Sciatic nerve (tissue), 2 donors: Measurements from ENCODE around the gene CFAP57. TPM values are rescaled to one million over a fixed set of nuclear protein-coding genes. Genes with fewer than 3 reads are reported as not detected.
A peak's percentile ranks its signal among the peaks of the same experiment; 100 is the strongest.
"Not testable (repeated sequence)": the region's sequence is repeated elsewhere in the genome, so short reads cannot be mapped to it uniquely, and the experiment has no call there.

Experiments used
- ATAC-seq: fragments of 200-7000 bp; cut with Tn5 transposase; one replicate; pipeline ENCODE4 v1.9.1; 2020; ENCODE audit warnings: mild to moderate bottlenecking, moderate library complexity
- DNase-seq: peaks from one replicate; pipeline ENCODE4 v3.0.0-alpha.2; 2020; ENCODE audit warnings: low spot score
- intact Hi-C: fragments of 100-400 bp; cut with DNase I; formaldehyde crosslinking; loops from one replicate; pipeline ENCODE4 v1.14.2; 2022
- total RNA-seq: library from RNA; stranded (reverse); fragmentation: NEBNext Ultra II Directional; extraction: Animal tissue kit (Norgen Biotek cat#: 25700); gene quantifications from one replicate; pipeline ENCODE4 v1.2.1, GENCODE V29; 2021
- donor health status: DM: no; HTN: no; CAD: no.
- donor health status: DM: no; HTN: no; CAD: no.

The CFAP57 gene
- total RNA-seq, 1 donor from 2014 or later: 0.31 TPM

DNA sequence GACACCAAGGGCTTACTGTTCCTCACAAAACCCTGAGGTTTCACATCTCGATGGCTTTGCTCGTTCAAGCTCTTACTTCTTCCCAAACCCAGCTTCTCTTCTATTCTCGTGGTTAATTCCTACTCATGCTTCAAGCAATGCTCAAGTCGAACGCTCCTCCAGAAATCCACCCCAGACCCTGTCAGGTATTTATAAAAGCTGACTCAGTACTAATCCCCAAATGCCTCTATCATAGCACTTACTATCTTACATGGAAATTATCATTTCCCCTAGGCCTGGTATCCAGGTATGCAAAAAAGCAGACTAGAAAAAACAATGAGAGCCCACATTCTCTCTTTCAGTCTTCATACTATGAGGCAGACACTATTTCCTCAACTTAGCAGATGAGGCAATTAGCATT is 6.4 kb upstream of the CFAP57 start:
- no peak for ATAC-seq

DNA sequence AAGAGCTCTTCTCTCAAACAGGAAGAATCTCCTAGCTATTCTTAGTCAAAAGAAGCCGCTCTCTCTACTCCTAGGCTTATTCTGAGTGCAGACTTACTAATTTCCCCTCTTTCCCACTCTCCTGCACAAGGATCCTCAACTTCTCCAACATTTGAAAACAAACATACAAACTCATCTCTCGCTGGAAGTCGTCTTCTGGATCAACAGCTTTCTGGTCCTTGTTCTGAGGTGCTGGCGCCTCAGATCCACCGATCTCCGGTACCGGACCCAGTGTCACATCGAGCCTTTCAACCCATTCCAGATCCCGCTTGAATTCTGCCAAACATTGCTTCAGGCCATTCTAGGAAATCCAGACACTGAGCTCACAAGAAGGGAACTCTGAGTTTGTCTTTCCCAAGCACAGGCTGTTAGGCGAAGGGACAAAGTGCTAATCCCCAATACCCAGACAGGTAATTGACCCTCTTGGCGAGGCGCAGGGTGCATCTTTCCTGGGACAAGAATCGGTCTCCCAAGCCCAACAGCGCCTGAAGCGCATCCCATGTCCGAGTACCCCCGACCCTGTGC is 736 bp upstream of the CFAP57 start:
- no peak for DNase-seq
- ATAC-seq: no peak
- intact Hi-C loops: no loop called here

More for the DNA sequence above, 6.4 kb upstream of the CFAP57 start:
- no peak for DNase-seq
- intact Hi-C loops: no loop called here

DNA sequence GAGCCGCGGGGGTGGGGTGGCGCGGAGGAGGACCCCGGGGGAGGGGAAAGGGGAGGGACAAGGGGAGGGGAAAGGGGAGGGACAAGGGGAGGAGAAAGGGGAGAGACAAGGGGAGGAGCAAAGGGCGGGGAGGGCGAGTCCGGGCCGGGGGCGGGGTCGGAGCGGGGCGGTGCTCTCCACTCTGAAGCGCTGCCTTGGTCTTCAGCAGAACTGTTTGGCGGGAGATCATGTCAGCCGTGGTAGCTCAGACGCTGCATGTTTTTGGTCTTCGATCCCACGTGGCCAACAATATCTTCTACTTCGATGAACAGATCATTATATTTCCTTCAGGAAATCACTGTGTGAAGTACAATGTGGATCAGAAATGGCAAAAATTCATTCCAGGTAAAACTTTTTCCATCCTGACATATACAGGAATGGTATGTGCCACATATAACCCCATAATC is 420 bp downstream of the CFAP57 start:
- DNase-seq (peak; percentile 90), ATAC-seq (peak; percentile 99)
- intact Hi-C loops: no loop called here

DNA sequence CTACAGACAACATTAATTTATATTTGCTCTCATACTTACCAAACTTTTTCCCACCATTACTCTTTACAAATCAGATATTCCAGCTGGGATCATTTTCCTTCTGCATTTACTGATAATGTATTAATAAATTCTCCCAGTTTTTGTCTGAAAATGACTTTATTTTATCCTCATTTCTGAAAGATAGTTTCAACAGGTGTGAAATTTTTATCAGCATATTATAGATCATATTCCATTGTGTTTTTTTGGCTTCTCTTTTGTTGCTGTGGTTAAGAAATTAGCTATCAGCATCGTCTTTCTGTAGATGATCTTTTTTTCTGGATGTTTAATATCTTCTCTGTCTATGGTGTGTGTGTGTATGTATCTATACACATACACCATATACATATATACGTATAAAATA is 2.7 kb downstream of the CFAP57 start:
- intact Hi-C loops: no loop called here
- no peak for DNase-seq

DNA sequence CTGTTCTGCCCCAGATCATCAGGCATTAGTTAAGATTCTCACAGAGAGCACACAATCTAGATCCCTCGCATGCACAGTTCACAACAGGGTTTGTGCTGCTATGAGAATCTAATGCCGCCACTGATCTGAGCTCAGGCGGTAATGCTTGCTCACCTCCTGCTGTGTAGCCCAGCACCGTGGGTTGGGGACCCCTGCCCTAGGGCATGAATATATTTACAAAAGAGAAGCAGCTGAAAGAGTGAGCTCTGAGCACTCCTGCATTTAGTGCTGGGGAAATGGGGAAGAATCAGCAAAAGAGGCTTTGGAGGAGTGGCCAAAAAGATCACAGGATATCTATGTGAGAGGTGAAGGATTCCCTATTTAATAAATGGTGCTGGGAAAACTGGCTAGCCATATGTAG is 5.6 kb downstream of the CFAP57 start:
- intact Hi-C loops: no loop called here
- ATAC-seq: no peak
- no peak for DNase-seq

More for the DNA sequence above, 2.7 kb downstream of the CFAP57 start:
- ATAC-seq: no peak

DNA sequence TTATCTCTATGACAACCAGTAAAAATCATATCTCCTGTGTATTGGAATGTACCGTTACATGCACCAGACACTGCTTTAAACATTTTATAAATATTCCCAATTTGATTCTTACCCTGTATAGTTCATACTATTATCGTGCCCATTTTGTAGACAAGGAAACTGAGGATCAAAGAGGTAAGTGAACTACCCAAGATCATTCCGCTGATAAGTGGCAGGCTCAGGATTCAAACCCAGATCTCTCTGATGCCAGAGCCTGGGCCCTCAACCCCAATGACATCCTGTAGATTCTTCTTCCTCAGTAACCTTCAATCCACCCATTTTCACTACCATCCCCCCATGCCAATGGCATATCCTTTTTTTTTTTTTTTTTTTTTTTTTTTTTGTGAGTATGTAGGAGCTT is 12.3 kb downstream of the CFAP57 start:
- no peak for DNase-seq
- intact Hi-C loops: no loop called here
- no peak for ATAC-seq

DNA sequence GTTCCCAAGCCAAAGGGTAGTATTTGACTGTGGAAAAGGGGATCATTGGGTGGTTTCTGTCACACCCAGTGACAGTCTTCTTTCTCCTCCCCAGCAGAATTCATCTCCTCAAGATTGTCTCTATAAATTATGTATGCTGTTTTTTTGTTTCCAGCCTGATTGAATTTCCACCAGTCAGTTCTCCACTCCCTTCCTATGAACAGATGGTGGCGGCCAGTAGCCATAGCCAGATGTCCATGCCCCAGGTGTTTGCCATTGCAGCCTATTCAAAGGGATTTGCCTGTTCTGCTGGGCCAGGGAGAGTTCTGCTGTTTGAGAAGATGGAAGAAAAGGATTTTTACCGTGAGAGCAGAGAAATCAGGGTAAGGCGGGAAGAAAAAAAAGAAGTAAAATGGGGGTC is 12.9 kb downstream of the CFAP57 start:
- intact Hi-C loops: no loop called here

DNA sequence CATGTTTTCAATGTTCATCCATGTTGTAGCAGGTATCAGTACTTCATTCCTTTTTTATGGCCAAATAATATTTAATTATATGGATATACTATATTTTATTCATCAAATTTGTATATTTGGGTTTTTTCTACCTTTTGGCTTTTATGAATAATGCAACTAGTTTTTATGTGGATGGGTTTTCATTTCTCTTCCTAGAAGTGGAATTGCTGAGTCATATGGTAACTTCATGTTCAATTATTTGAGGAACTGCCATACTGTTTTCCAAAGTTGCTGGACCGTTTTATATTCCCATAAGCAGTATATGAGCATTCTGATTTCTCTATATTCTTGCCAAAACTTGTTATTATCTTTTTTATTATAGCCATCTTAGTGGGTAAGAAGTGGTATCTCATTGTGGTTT is 16.0 kb downstream of the CFAP57 start:
- intact Hi-C loops: no loop called here
- DNase-seq (no peak), ATAC-seq (no peak)

More for the DNA sequence above, 12.9 kb downstream of the CFAP57 start:
- ATAC-seq: no peak
- DNase-seq: no peak

DNA sequence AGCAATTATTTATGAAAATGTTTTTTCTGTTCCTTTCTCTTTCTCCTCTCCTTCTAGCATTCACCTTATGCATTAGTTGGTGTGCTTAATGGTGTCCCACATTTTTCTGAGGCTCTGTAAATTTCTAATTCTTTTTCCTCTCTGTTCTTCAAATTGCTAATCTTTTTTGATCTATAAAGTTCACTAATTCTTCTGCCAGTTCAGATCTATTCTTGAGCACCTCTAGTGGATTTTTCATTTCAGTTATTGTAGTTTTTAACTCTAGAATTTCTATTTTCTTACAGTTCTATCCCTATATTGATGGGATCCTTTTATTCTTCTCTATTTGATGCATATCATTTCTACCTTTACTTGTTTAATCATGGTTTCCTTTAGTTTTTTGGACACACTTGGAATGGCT is 22.4 kb downstream of the CFAP57 start:
- DNase-seq (no peak), ATAC-seq (no peak)
- intact Hi-C loops: no loop called here

DNA sequence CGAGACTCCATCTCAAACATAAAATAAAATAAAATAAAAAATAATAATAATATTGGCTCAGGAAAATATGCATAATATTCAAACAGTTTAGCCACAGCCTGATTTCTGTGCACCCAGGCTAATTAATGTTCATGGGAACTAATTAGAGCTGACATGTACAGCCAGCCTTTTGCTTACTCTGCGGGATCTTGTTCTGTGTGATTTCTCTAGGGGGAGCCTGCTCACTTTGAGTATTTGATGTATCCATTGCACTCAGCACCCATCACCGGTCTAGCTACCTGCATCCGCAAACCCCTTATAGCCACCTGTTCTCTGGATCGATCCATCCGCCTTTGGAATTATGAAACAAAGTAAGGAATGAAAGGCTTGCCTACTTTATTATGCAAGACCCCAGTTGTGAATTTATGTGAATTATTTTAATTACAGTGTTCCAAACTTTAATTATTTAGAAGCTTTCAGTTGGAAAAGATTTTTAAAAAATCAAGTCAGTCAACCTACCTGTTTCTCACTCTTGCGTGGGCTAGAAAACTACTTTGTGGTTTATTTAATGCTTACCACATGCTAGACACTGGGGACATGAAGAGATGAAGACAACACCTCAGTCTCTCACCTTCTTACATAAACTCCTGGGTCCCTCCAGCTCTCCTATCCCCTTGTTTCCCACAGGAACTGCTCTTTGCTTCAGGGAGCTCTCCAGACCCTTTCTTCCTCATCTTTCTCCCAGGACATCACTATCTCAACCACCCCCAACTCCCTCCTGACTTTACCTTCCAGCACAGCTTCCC is 25.4 kb downstream of the CFAP57 start:
- no peak for ATAC-seq
- intact Hi-C loops: no loop called here
- no peak for DNase-seq

DNA sequence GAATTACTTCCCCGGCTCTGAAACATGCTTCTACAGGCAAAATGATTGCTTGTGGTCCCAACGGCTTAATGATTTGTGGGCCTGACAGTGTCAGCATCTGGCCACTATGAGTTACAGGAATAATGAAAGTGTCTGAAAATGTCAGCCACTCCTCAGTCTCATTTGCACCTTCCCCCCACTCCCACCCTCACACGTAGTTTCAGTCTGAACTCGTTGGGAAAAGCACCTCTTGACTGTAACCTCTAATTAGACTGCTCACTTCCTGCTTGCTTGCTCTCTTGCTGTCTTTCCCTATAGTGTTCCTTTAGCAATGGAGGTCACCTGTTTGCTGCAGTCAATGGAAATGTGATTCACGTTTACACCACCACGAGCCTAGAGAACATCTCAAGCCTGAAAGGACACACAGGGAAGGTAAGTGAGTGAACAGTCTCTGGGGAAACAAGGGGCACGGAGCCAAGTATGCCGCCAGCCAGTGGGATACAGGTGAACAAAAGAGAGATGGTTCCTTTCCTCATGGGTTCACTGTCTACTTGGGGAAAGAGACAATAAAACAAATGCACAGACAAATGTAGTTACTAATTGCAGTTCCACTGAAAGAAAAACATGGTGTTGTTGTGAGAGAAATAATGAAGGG is 27.1 kb downstream of the CFAP57 start:
- intact Hi-C loops: no loop called here
- no peak for ATAC-seq
- no peak for DNase-seq

DNA sequence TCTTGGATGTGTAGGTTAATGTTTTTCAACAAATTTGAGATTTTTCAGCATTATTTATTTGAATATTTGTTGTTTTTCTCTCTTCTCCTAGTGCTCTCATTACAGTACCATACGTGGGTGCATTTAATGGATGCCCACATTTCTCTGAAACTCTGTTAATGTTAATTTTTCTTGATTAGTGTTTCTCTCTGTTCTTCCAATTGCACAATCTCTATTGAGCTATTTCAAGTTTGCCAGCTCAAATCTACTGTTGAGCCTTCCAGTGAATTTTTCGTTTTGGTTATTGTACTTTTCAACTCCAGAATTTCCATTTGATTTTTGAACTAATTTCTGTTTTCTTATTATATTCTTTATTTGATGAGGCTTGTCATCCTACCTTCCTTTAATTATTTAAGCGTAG is 31.7 kb downstream of the CFAP57 start:
- intact Hi-C loops: no loop called here
- no peak for ATAC-seq
- no peak for DNase-seq

DNA sequence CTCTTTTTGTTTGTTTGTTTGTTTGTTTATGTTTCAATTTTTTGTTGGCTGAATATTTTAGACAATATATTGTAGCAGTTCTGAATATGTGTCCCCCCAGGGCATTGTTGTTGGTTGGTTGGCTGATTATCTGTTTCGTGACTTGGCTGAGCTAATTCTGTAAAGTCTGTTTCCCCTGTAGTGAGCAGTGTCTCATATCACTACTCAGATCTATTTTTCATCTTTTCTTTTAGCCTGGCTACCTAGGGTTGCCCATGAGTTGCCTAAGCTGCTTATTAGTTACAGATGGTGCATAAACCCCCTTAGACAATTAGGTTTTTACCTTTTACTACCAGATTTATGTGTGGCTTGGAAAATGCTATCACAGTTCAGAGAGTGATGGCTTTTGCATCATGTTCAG is 32.3 kb downstream of the CFAP57 start:
- DNase-seq (no peak), ATAC-seq (no peak)
- intact Hi-C loops: no loop called here

DNA sequence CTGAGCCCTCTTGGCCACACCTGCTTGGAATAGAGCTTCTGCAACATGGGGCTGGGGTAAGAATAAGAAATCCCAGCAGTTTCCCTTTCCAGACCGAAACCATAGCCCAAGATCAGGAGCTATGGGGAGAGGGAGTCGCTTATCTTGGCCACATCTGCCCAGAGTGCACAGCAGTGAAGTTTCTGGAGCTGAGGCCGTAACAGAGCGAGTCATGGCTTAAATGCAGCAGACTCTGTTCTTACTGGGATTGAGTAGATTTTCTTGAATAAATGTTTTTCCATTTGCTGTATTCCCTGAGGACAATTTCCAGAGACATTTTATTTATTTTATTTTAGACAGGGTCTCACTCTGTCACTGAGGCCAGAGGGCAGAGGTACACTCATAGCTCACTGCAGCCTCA is 33.5 kb downstream of the CFAP57 start:
- DNase-seq: no peak
- intact Hi-C loops: no loop called here
- no peak for ATAC-seq

DNA sequence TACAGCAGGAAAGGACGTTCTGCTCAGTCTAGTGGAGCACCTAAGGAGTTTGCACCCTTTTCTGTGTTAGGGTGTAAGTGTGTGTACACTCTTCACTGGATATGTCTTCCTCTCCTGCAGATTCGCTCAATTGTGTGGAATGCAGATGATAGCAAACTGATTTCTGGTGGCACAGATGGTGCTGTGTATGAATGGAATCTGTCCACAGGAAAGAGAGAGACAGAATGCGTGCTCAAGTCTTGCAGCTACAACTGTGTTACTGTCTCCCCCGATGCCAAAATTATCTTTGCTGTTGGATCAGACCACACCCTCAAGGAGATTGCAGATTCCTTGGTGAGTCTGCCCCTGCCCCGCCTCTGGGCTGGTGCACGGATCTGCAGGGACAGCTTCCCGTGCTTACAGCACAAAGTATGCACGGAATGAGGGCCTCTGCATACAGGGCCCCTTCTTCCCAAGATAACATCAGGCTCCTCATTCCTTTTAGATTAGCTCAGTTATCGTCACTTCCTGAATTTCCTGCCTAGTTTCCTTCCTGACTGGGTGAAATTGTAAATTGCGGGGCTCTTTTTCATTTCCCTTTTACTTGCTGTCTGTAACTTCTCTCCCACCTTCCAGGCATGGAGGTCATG is 34.6 kb downstream of the CFAP57 start:
- ATAC-seq: peak; percentile 71
- intact Hi-C loops: no loop called here

DNA sequence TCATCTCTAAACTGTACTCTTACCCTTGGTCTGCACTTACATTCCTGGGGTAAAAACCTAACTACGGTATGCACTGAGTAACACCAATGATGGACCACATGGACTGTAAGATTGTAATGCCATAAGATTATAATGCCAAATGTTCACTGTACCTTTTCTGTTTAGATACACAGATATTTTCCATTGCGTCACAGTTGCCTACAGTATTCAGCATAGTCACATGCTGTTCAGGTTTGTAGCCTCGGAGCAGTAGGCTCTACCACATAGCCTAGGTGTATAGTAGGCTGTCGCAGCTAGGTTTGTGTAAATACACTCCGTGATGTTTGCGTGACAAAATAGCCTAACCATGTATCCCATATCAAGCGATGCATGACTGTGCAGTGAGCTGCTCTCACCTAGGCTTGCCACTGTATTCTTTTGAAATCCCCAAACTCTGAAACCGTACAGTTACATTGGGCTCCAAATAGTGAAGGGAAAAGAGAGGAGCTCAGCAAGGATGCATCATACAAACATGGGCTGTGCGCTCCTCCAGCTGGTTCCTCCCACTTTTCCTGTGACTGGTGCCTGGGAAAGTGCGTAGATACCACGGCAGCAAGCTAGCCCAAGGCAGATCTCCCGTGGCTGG is 35.2 kb downstream of the CFAP57 start:
- intact Hi-C loops: no loop called here
- ATAC-seq: peak; percentile 39
- DNase-seq: no peak

More for the DNA sequence above, 34.6 kb downstream of the CFAP57 start:
- DNase-seq: no peak

DNA sequence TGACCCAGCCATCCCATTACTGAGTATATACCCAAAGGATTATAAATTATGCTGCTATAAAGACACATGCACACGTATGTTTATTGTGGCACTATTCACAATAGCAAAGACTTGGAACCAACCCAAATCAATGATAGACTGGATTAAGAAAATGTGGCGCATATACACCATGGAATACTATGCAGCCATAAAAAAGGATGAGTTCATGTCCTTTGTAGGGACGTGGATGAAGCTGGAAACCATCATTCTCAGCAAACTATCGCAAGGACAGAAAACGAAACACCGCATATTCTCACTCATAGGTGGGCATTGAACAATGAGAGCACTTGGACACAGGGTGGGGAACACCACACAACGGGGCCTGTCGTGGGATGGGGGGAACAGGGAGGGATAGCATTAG is 36.1 kb downstream of the CFAP57 start:
- intact Hi-C loops, ATAC-seq, DNase-seq: not testable (repeated sequence)

DNA sequence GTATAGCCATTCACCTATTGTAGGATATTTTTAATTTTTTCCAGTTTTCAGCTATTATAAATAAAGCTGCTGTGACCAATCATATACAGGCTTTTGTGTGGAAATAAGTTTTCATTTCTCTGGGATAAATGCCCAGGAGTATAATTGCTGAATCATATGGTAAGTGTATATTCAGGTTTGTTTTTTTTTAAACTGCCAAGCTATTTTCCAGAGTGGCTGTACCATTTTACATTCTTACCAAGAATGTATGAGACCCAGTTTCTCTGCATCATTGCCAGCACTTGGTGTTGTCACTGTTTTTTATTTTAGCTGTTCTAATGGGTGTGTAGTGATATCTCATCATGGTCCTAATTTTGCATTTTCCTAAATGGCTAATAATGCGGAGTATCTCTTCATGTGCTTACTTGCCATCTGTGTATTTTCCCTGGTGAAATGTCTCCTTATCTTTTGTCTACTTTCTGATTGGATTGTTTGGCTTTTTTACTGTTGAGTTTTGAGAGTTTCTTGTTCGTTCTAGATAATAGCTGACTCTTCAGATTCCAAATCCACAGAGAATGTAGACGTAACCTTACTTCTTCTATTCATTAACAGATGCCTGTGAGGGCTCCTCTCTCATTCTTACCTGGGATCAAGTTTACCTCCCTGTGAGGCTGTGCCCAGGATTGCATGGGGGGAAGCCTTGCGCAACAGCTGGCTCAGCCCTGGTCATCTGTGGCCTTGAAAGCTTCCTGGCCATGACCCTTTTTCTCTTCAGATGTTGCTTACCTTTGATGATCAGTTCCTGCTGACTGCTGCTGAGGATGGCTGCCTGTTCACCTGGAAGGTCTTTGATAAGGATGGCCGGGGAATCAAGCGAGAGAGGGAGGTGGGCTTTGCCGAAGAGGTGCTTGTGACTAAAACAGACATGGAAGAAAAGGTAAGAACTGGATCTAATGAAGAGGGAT is 42.6 kb downstream of the CFAP57 start:
- ATAC-seq (no peak), DNase-seq (no peak)
- intact Hi-C loops: no loop called here
